Left cardiac atrium (tissue), 4 donors: Measurements from ENCODE around the gene PABPN1. TPM values are rescaled to one million over a fixed set of nuclear protein-coding genes. Genes with fewer than 3 reads are reported as not detected.

Source experiments
- ATAC-seq, 2 donors: fragments of 200-7000 bp; cut with Tn5 transposase; one replicate each; pipeline ENCODE4 v1.9.1; 2020; ENCODE audit warnings: mild to moderate bottlenecking in 2 of 2, moderate library complexity in 2 of 2
- DNase-seq: peaks from one replicate; pipeline ENCODE4 v3.0.0-alpha.2; 2020
- intact Hi-C, 2 donors: fragments of 100-400 bp; cut with DNase I; formaldehyde crosslinking; loops; one replicate each; pipeline versions ENCODE4 v1.14.1 to v1.15.1; 2022 to 2023
- total RNA-seq, 2 donors: library from RNA; stranded (reverse); fragmentation: NEBNext Ultra II Directional; extraction: Animal tissue kit (Norgen Biotek cat#: 25700); gene quantifications; one replicate each; pipeline ENCODE4 v1.2.1, GENCODE V29; 2021
- donor health status: DM: no; HTN: yes; CAD: no.
- donor health status: DM: no; HTN: yes; CAD: no; lungs with severe emphysema.
- donor health status: DM: yes; HTN: yes; CAD: no.
- donor health status: Dilated cardiomyopathy.

PABPN1 gene
- total RNA-seq, 2 donors from 2014 or later, result 74.4 to 94.1 TPM

DNA sequence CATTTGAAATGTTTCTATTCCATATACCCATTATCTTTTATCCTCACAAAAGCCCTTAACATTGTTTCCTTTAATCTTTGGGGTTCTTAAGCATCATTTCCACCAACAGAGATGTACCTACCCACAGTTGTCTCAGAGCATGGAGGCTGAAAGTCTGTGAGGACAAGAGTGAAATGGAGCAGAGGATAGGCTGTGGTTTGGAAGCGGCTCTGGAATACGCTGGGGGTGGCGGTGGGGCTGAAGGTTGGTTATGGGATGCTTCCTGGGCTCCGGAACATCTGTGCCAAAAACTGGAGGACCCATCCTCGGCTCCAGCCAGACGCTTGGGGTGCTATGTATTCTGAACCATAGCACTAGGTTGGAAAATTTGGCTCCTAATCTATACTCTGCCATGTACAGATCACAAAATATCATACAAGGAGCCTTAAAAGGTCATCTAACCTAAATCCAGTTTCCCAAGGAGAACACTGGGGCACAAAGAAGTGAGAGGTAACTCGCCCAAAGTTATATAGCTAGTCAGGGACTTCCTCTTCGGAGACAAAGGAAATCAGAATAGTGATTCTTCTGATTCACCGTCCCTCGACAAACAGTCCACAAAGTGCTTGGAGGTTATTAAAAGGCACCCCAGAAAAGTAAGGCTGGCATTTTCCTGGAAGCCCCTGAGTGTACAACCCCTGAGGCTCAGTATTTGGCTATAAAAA, 21.1 kb upstream of the PABPN1 start:
- DNase-seq (no peak), ATAC-seq (no peak)
- intact Hi-C loops, result loop anchor here in 1 of 2 donors (5.0 kb wide), 1 partner anchor 178 kb away; no protein-coding TSS in a partner anchor

DNA sequence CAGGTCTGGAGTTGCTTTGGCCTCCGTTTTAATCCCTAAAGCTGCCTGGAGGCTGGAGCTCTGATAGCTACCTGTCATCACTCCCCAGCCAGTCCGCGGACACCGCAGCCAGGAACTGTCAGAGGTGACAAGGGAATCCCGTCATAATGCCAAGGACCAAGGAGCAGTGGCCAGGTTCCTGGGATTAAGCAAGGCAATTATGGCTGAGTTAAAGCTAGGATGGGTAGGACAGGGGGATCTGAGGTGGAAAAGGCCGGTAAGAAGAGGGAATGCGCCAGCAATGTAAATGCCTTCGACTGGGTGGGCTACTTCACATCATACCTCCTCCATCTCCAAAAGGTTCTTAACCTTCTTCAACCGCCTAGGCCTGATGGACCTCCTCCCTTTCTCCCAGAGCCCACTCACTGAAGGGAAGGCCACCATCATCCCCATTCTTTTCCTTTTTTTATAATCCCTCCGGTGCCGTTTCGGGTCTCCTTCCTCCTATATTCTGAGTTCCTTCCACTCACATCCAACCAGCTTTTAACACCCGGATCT, 20.5 kb upstream of the PABPN1 start:
- intact Hi-C loops, result no loop called here
- DNase-seq (peak; percentile 65), ATAC-seq (peak; percentile 14 to 30)

DNA sequence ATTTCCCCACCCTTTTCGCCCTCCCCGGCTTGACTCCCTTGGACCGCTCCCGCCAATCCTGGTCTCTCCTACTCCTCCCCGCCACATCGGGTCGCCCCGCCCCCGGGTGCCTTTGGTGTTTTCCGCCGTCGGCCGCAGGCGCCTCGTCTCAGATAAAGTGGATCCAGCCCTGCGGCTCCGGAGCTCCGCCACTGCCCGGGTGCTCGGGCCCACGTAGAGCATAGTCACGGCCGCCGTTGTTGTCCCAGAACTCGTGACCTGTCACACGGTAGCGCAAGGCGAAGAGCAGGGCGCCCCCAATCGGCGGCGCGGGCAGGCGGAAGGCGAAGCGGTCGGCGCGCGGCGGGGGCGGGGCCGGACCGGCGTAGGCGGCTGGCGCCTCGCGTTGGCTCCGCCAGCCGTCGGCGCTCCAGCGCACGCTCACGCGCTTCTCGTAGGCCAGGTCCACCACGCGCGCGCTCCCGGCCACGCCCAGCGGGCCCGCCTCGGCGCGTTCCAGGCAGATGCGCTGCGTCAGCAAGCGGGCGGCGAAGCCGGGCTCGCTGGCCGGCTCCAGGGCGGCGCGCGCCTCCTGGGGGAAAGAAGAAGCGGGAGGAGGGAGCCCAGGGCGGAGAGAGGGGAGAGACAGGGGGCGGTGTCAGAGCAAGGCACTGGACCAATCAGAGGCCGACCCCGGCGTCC, 19.8 kb upstream of the PABPN1 start:
- ATAC-seq (peak; percentile 87 to 90), DNase-seq (peak; percentile 98)
- intact Hi-C loops, result no loop called here

DNA sequence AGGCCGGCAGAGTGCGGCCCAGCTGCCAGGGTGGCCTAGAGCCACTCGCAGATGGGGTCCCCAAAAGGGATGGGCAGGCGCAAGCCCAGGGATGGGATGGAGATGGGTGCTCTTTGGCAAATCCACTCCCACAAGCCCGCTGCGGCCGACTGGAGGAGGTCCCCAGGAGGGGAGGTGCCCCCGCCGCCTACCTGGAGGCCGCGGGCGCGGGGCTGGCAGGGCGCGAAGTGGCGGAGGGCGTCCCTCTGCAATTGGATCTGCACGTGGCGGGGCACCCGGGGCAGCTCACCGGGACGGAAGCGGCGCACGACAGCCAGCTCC, 19.3 kb upstream of the PABPN1 start:
- DNase-seq, result no peak
- no peak for ATAC-seq
- intact Hi-C loops, result no loop called here

DNA sequence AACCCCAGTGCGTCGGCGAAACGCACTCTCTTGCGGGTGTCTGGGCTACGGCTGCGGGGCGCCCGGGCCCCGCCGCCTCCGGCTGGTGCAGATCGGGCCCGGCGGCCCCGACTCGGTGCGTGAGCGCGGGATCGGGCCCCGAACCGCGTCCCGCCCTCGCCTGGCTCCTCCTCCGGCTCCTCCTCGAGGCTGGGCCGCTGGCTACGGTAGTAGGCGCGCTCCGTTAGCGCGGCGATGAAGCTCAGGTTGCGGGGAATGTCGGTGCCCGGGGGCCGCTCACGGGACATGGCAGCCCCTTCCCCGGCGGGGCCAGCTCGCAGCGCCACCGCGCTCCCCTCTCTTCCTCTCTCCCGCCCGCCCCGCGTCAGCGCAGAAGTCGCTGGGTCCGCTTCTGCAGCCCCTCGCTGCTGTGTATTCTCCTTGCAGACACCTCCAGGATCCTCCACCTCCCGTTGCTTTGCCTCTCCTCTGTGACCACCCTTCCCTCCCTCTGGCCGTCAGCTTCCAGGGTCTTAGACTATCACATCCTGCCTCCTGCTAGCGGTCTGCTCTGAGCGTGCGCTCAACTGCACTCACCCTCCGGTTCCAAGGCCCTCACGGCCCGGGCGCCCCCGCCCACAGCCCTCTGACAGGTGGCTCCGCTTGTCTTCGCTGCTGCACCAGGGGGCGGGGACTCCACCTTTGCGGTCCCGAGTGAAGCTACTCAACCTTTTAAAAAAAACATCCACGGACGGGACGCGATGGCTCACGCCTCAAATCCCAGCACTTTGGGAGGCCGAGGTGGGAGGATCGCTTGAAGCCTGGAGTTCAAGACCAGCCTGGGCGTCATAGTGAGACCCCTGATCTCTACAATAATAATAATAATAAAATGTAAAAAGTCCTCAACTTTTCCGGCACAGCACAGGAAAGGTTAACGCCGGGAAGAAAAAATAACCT, 18.7 kb upstream of the PABPN1 start, which contains the start of gene PPP1R3E:
PPP1R3E (minus strand) TSS at position 570 of the 936 bp plus-strand sequence; CDS start at position 287, 283 bp downstream.
- peak; percentile 36 to 57 for ATAC-seq
- peak; percentile 73 for DNase-seq
- intact Hi-C loops, result no loop called here

DNA sequence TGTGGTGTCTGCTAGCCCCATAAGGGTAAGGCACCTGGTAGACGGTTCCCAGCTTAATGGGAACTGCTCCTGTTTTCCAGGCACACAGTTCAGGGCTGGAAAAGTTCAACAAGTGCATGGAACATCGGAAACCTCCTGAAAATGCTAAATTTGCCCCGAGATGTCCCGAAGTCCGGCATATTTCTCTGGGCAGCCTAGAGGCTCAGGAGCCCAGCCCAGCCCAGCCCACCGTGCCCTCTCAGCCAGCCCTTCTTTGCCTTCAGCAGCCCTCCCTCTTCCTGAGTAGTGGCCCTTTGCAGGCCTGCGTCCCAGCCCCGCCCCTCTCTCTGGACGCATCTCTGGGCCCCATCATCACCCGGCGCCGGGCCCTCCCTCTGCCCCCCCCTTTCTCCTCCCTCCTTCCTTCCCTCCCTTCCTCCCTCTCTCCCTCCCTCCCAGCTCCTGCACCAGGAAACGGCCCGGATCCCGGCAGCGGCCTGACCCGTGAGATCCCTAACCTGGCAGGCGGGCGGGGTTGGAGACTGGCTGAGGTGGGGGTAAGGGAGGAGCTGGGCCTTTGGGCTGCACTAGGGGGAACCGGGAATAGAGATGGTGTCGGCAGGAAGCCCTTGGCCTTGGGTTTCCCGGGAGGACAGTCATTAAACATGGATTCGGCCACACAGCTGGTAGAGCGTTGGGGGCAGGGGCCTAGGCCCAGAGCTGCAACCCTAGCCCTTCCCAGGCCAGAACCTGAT, 14.7 kb upstream of the PABPN1 start, which contains the start of gene BCL2L2:
BCL2L2 (plus strand) TSS at position 422 of the 734 bp plus-strand sequence. CDS start 935 bp downstream, outside the sequence.
- ATAC-seq (peak; percentile 72 to 76), DNase-seq (peak; percentile 95)
- intact Hi-C loops, result no loop called here

DNA sequence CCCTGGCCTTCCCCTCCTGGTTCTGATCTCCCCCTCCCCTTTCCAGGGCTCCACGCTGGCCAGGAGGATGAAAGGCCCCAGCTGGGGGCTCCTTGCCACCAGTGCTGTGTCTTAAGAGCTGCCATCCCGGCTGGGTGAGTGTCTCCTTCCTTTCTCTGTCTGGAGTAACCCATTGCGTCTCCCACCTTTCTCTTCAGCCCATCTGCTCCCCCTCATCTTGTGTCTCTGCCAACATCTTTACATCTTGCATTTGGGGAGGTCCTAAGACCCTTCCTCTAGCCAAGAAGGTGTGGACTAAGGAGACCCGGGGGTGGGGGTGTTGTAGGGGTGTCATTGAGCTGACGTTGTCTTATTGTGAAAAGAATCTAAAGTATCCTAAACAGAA, 14.1 kb upstream of the PABPN1 start:
- DNase-seq (no peak), ATAC-seq (no peak)
- intact Hi-C loops, result no loop called here

DNA sequence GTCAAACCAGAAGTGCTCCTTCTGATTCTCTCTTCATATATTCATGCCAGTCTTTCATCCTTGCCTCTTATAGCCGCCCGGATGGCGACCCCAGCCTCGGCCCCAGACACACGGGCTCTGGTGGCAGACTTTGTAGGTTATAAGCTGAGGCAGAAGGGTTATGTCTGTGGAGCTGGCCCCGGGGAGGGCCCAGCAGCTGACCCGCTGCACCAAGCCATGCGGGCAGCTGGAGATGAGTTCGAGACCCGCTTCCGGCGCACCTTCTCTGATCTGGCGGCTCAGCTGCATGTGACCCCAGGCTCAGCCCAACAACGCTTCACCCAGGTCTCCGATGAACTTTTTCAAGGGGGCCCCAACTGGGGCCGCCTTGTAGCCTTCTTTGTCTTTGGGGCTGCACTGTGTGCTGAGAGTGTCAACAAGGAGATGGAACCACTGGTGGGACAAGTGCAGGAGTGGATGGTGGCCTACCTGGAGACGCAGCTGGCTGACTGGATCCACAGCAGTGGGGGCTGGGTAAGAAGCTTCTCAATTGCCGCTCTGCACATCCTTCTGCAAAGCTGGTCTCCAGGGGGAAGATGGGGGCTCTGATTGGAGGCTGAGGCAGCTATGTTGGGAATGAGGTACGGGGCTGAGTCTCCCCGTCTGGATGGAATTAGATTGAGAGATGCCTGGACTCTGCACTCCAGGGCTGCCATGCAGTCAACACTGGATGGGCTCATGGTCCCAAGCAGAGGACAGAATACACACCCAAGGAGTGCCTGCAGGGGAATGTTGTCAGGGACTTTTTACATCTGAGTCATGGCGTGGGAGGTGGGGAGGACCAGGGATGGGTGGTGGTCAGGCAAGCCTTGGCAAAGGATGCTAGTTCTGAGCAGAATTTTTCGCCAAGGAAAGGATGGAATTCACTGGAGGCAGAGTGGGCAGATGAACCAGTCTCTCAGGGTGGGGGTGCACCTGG, 13.3 kb upstream of the PABPN1 start:
- ATAC-seq, result no peak
- intact Hi-C loops, result no loop called here
- no peak for DNase-seq

DNA sequence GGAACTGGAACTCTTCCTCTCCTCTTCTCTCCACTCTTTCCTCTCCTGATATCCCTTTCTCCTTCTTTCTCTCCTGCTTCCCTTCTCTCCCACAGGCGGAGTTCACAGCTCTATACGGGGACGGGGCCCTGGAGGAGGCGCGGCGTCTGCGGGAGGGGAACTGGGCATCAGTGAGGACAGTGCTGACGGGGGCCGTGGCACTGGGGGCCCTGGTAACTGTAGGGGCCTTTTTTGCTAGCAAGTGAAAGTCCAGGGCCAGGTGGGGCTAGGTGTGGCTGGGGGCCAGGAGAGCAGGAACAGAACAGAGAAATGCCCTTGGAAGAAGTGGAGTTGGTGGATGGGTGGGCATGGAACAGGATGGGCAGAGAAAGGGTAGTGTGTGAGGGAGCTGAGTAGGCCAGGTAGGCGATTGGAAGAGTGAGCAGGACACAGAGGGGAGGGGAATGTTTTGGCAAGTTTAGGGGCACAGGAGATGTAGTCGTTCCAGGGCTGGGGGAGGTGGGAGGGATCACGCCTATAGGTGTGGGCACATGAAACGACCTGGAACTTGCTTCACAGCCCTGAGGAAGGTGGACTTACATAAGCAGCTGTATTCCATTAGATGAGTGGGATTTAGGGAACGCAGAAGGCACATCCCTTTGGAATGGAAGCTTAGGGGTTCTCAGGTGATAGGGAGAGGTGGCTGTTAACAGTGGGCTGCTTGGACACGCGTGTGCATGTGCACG, 12.4 kb upstream of the PABPN1 start:
- DNase-seq (no peak), ATAC-seq (no peak)
- intact Hi-C loops, result no loop called here

DNA sequence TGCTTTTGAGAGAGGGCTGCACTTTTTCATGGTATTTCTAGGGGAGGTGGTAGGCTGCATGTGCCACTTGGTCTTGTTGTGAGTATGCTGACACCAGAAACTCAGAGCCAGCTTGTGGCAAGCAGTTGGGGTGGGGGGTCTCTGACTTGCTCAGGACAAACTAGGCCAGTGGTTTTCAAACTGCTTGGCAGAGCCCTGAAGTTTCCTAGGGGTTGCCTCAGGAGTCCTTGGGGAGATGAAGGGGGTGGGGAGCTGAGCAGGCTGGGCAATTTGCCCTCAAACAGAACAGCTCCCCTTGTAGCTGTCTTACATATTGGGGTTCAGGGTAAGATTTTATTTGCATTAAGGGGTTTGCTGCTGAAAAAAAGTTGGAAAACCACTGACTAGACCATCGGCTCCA, 10.7 kb upstream of the PABPN1 start:
- DNase-seq (no peak), ATAC-seq (no peak)
- intact Hi-C loops, result no loop called here

DNA sequence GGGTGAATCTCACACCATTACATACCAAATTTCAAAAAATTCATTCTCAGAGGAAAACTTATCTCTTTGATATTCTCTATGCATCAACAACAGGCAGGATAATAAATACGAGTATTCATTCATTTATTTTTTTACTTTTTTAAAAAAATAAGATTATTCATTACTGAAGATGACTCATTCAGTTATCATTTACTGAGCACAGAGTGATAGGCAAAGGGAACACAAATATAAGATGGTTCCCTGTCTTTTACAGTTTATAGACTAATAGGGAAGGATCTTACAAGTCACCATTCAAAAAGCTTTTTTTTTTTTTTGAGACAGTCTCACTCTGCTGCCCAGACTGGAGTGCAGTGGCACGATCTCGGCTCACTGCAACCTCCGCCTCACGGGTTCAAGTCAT, 5.0 kb upstream of the PABPN1 start:
- intact Hi-C loops, result no loop called here
- DNase-seq (no peak), ATAC-seq (no peak)

DNA sequence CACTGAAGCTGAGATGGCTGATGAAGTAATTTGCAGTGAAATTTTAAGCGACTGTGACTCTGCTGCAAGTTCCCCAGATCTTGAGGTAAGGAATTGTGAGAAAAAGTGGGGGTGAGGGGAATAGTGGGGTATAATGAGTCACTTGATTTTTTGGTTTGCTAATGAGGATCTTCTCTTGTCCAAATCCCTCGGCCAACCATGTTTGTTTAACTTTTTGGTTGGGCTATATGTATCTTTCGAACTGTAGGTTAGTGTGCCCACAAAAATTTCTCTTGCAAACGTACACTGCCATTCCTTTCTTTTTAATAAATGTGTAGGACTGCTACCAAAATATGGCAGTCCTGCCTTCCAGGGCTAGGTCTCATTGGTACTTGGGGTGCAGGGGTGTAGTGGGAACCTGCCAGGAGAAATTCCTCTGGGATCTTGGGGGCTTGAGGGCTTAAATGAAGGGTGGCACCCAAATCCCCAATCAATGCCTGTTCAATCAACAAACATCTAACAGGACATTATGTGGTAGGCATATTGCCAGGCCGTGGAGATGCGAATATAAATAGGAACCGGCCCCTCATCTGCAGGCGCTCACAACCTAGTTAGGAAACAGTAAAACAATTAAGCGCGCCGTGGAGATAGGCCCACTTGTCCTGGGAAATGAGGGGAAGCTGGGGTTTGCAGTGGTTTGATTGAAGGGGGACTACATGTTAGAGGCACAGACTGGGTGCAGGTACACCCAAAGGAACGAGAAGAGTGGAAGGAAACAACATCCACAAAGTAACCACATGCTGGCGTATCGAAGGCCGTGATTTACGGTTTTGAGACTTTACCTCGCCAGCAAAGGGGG, 1.3 kb upstream of the PABPN1 start:
- intact Hi-C loops, result loop anchor here (5.0 to 10.0 kb wide), 3 partner anchors 135 to 245 kb away; partner anchors contain the start of genes AP1G2 (in 1 of the 2) and NGDN (in 1 of the 2)
- ATAC-seq (no peak), DNase-seq (no peak)

DNA sequence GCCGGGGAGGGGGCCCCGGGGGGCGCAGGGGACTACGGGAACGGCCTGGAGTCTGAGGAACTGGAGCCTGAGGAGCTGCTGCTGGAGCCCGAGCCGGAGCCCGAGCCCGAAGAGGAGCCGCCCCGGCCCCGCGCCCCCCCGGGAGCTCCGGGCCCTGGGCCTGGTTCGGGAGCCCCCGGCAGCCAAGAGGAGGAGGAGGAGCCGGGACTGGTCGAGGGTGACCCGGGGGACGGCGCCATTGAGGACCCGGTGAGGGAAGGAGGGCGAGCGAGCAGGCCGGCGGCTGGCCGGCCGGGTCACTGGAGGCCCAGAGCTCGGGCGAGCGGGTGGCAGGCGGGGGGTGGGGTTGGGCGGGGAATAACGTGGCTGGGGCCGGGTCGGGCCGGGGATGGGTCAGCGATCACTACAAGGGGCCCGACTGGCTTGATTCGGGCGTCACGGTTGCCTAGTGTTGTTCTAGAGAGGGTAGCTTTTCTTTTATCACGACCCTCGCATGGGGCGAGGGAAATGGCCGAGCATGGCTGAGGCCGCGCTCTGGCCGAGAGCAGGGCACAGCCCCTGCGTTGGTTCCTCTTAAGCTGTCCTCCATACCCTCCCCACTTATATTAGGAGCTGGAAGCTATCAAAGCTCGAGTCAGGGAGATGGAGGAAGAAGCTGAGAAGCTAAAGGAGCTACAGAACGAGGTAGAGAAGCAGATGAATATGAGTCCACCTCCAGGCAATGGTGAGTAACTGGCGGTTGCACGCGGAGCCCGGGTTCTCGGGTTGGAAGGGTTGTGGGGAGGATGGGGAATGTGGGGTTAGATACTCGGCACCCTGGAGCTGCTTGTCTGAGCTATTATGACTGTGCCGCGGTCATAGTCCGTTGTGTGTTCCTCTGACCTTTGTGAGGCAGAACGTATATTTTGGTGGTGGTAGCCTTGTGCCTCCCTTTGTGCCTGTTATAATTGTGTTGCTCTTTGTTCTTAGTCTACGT, 603 bp downstream of the PABPN1 start:
- peak; percentile 20 to 39 for ATAC-seq
- DNase-seq, result peak; percentile 63
- intact Hi-C loops, result loop anchor here (5.0 to 10.0 kb wide), 3 partner anchors 133 to 243 kb away; partner anchors contain the start of genes AP1G2 (in 1 of the 2) and NGDN (in 1 of the 2)
